Esophagus squamous epithelium (tissue), 4 donors: ENCODE results near the gene RBM42.

Experiments used
- CTCF ChIP-seq, 6 experiments: fragments of 450-650 bp in 4 of 6; fragments of 200-600 bp in 2 of 6; sonication (generic) in 2 of 6; IDR thresholded peaks; one replicate each; pipeline ENCODE4 v1.5.1; 2016 to 2019; ENCODE audit warnings: antibody characterized with exemption in 6 of 6, mild to moderate bottlenecking in 4 of 6, moderate library complexity in 4 of 6
- POLR2A ChIP-seq, 4 donors: fragments of 450-650 bp; IDR thresholded peaks; one replicate each; pipeline ENCODE4 v1.6.1; 2017; ENCODE audit warnings: antibody characterized with exemption in 4 of 4, mild to moderate bottlenecking in 4 of 4, moderate library complexity in 3 of 4

- TF ChIP-seq CTCF (IDR thresholded peaks at IDR 0.05) (no peak), POLR2A (IDR thresholded peaks at IDR 0.05) (no peak)
Observed at GRCh38 chr19:35637165-35637564, 8.3 kb downstream of the RBM42 start.
